Myocyte (in vitro differentiated cells): ENCODE measurements around the gene WWTR1. TPM values are rescaled to one million over a fixed set of nuclear protein-coding genes. Genes with fewer than 3 reads are reported as not detected.

ENCODE experiments used
- DNase-seq: peaks from one replicate; pipeline ENCODE4 v3.0.0-alpha.2; 2012; ENCODE audit warnings: low read depth
- total RNA-seq: library from RNA; depleted of rRNA; stranded (reverse); fragments of >200 nt; gene quantifications from 2 replicates; pipeline ENCODE4 v1.2.3, GENCODE V29; 2014

The WWTR1 gene
- total RNA-seq, 1 donor from 2014 or later, result 259 TPM

DNA sequence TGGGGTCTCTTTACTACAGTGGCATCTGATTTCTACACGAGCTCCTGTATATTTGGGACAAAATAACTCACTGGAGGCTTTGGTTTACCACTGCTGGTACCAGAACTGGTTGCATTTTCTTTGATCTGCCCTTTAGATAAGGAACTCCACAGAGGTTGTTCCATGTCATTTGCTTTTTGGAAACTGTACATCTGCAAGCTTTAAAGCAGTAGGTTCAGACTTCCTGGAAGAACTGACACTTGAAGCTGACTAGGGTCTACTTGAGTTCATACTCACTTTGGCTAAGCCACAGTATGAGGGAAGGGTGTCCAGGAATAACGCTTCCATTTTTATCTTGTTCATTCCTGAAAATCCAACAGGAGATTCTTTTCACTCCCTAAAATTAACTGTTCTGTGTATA lies 86.4 kb downstream of the WWTR1 start:
- DNase-seq, result peak; percentile 53

DNA sequence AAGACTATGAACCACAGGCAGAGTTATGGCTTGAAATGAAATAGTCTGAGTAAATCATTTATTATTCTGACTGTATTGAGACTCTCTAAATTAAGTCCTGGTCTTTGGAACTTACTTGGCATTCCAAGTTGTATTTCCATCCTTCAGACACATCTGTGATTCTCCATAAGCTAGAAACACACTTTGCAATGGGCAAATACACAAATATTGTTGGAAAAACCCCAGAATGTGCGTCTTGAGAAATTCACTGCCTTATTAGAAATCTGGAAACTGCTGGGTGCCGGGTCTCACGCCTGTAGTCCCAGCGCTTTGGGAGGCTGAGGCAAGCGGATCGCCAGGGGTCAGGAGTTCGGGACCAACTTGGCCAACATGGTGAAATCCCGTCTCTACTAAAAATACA lies 87.8 kb downstream of the WWTR1 start:
- DNase-seq, result no peak

DNA sequence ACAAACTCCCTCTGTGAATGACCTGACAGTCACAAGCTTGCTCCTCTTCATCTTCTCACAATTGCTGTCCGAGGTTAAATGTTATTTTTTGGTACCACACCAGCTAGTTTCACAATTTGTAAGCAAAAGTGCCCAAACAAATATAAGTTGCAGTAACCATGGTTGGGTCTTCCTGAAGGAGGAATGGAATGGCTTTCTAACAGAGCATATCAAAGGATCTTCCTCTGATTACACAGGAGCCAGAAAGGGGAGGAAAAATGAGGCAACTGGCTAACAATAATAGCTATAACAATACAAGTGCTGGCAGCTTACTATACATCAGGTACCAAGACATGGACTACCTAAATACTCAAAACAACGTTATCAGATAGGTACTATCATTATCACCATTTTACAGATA lies 90.4 kb downstream of the WWTR1 start:
- DNase-seq, result no peak

DNA sequence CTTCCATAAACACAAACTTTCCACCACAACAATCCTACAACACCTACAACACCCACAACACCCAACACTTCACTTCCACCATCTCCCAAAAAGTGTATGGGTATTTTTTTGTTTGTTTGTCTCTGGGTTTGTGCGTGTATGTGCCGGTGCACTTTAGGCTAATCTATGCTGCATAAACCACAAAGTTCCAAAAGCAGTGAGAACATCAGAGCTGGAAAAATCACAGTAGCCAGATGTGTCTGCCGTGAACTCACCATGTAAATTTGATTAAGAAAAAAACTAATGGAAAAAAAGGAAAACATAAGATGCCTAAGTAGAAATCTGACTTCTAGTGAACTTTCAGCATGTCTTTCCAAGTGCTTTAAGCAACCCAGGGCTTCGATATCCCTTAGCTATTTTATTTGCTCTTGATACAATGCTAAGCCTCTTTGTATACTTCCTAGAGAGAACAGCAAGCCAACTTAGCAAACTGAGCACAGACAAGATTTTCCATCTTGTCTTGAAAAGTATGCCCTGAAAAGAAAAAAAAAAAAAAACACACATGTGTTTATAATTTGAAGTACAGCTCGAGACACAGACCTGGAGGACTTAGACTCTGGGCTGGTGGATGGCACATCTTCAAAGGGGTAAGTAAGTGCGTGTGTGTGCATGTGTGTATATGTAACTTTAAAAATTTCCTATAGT lies 91.4 kb downstream of the WWTR1 start:
- no peak for DNase-seq

DNA sequence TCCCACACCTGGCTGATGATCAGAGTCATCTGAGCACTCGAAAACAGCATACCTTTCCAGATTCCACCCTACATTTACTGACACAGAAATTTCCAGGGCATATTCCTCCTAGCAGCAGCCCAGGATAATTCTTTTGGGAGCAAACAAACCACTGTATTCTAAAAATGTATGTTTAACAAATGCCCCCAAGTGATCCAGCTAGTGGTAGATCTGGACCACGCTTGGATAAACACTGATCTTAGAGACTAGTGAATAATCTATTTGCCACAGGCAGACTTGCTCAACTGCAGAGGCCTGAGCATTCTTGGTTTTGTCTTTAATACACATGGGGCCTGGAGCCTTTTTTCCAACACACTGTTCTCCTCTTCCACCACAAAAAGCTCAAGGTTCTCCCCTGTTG lies 93.7 kb downstream of the WWTR1 start:
- DNase-seq, result no peak

DNA sequence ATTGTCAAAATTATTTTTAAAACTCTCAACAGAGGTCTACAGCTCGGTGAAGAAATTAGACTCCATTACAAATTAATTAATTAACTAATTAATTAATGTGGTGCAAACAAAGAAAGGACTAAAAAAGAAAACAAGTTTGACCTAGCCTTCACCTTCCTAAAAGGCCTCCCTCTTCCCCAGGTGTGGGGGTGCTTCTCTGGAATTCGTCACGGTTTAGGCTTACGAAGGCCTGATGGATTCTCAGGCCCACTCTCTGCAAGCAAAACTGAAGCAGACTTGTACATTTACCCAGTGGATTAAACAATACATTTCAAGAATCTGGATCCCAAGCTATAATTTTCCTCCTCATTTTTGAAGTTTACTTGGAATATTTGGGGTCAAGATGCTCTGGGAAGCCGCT lies 94.7 kb downstream of the WWTR1 start:
- no peak for DNase-seq

DNA sequence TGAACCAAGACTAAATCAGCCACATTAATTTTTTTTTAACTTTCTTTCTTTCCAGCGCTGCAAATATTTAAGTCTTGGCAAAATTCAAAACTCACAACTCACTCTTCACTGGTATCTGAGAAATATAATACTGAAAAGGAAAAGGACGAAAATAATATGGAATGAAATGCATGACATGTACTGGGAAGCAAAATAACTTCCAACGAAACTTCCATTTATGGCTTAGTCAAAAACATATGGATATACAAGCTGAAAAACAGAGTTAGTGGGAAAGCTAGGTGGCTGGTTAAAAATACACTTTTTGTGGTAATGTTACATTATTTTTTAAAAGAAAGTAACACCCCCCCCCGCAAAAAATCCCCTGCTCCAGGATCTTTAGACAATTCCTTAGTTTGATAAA lies 97.2 kb downstream of the WWTR1 start:
- DNase-seq, result no peak

DNA sequence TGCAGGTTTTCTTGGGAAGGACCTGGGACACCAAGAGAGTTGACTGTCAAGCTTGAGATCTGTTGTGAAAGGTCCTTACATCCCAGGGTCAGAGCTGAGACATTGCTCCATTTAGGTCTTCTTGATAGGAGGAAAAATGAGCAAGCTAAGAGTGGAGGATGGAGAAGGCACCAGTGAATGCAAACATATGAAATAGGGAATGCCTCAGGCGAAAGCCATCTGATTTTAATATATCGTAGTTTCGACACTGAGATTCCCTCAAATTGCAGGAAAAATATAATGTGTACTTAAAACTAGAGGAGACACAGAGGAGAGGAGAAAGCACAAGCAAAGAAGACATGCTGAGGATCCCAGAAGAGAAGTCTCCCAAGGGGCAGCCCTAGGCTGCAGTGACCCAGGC lies 97.8 kb downstream of the WWTR1 start:
- no peak for DNase-seq

DNA sequence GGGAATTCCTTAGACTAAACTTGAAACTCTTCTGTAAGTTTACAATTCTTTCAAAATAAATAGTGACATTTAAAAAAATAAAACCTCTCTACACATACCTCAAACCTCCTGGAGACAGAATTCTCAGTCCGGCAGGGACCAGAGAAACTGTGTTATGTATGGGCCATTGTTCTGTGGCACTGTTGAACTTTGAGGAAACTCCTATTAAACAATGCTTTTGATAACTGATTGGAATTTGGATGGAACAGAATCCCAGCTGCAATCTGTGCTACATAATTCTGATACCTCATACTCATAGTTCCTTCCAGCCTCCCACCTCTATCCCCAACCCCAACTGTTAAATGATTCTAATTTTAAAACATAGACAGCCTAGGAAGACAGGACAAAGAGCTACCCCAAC lies 98.3 kb downstream of the WWTR1 start:
- DNase-seq, result no peak

DNA sequence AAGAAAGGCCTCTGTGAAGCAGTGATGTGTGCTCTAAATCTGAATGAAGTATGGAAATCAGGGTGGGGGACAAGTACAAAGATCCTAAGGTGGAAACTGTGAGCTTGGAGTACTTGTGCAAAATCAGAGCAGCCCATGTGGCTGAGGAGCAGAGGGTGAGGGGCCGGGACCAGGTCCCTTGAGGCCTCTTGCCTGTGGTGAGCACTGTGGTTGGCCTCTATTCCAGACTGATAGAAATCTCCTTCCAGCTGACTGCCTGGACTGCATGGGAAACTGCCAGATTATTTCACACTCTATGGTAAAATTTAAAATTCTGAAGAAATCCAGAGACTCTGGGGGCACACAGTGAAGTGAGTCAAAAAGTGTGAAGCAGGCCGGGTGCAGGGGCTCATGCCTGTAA lies 101.9 kb downstream of the WWTR1 start:
- peak; percentile 72 for DNase-seq

DNA sequence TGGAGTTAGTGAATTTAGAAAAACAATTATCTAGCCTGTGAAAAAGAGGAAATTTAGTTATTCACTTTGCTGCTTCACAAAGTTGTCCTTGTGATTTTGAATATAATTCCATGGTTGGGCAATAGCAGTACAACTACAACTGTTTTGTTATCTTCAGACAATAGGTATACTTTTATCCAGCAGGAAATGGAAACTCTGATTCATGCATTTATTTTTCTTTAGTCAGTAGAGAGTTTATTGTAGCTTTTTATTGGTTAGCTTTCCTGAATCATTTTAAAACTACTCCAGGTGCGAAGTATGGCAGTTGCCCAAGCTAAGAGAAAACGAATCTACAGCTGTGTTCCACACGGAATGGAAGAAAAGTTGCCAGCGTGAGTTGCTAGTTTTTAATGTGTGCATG lies 103.0 kb downstream of the WWTR1 start:
- no peak for DNase-seq

DNA sequence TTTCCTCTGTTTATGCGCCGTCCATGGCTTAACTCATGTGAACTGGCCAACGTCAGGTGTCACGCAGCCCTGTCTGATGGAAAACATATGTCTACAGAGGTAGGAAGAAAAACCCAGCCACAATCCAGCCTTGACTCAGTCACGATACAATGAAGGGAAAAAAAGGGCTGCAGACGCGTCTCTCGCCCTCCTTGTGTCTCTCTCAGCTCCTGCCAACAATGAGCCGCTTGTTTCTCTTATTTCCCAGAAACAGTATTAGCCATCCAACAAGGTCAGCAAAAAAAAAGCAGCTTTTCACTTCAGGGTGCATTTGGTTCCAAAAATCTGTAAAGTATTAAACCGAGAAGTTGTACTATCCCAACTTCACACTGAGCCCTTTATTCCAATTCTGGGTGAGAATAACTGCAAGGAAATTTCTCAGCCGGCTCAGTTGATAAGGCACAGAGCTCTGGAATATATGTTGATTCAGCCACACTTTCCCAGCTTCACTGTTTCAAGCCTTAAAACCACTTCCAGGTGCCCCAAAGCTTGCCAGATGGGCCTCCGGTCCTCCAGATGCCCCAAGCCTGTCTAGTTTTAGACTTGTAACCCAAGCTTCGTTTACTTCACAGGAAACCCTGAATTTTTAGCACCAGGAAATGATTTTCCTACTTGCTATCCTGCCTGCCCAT lies 103.9 kb downstream of the WWTR1 start:
- DNase-seq, result no peak

DNA sequence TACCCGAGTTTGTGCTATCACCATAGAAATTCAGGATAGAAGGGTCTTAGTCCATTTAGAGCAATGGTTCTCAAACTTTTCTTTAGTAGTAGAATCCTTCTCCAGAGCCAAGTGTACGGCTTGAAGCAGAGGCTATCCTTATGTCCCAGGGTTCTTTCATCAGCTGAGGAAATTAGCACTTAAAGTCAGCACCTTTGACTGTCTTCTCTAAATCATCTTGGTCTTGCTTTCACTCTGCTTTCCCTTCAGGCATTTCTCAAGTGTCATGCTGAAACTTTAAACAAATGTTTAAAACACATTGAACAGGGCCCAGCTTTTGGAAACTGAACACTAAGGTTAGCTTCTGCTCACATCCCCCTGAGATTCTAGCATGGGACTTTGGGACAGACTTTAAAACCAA lies 105.1 kb downstream of the WWTR1 start:
- DNase-seq, result no peak

DNA sequence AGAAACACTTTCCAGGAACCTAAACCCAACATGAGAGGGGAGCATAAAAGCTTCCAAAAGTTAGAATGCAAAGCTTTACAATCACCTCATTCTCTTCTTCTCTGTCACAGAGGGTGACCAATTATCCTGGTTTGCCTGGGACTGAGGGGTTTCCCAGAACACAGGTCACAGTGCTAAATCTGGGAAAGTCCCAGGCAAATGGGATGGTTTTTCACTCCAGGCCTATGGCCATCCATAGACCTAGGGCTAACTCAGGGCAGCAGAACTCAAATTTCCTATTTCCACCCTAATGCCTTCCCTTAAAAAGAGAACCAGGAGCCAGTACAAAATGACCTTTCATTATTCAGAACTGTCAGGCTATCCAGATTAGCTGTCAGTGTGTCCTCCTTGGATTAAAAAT lies 106.3 kb downstream of the WWTR1 start:
- no peak for DNase-seq

DNA sequence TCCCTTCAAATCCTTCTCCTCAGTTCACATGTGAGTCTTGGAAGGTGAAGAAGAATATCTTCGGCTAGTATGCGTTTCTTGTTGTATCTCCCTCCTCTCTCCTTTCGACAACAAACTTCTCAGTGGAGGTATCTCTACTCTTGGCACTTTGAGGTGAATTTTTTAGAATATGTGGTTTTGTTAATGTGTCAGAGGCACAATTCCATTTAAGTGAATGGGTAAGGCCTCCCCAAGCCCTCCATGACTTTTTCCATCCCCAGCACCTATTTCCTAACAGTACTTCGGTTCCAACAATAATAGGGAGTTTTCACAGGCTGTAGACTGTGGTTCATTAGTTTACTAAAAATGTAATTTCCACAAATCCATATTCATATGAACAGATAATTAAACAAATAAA lies 109.2 kb downstream of the WWTR1 start:
- DNase-seq, result no peak

DNA sequence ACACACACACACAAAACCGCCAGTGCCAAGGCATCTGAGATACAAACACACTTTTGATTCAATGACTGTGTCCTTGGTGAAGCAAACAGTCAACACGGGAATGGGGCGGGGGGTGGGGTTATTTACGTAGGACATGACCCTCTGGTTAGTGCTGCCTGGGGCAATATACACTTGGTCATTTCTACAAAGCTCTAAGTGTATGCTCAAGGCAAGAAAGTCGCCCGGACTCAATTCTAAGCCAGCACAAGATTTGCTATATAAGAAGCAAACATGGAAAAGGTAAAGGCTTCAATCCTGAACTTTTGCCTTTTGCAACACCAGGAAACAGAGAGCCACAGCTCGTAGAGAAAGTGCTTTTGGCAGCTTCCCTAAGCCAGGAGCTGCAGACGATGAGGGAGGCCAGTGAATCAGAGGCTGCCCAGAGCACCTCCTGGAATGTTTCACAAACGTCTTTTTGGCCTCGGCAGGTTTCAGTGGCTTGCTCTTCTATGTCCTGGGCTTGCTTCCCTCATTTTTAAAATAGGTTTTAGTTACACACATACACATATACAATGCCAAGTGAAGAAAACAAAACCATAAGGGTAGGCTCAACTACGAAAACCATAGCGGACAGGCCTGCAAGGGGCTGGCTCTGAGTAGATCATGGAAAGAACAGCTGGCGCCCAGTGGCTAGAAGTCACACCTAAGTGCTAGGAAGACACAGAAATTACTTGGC lies 109.7 kb downstream of the WWTR1 start:
- no peak for DNase-seq

DNA sequence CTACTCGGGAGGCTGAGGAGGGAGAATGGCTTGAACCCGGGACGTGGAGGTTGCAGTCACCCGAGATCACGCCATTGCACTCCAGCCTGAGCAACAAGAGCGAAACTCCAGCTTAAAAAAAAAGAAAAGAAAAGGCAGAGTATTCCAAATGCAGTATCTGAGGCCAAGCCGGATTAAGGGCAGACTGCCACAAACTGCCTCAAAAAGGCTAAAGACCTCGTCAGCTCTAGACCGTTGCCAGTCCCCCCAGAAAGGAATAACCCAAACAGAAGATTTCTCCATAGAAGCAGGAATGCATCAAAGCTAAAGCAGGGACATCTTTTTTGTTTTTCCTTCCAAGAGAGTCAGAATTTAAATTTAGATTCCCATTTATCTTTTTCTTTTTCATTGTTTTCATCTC lies 110.4 kb downstream of the WWTR1 start:
- no peak for DNase-seq

DNA sequence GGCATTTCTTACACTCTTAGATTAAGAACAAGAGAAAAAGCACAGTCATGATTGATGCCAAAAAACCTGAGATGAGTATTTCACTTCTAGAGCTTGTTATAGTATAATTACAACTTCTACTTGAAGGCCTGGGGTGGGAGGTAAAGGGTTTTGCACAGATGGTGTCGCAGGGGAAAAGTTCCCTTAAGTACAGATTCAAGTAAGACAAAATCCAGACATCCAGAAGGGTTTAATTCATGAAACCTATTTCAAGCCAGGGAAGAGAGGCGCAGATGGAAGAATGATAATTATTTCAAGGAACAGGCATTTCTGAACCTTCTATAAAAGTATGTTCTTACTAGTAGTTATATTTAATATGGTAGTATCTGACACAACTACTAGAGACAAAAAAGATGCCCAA lies 112.8 kb downstream of the WWTR1 start:
- no peak for DNase-seq

DNA sequence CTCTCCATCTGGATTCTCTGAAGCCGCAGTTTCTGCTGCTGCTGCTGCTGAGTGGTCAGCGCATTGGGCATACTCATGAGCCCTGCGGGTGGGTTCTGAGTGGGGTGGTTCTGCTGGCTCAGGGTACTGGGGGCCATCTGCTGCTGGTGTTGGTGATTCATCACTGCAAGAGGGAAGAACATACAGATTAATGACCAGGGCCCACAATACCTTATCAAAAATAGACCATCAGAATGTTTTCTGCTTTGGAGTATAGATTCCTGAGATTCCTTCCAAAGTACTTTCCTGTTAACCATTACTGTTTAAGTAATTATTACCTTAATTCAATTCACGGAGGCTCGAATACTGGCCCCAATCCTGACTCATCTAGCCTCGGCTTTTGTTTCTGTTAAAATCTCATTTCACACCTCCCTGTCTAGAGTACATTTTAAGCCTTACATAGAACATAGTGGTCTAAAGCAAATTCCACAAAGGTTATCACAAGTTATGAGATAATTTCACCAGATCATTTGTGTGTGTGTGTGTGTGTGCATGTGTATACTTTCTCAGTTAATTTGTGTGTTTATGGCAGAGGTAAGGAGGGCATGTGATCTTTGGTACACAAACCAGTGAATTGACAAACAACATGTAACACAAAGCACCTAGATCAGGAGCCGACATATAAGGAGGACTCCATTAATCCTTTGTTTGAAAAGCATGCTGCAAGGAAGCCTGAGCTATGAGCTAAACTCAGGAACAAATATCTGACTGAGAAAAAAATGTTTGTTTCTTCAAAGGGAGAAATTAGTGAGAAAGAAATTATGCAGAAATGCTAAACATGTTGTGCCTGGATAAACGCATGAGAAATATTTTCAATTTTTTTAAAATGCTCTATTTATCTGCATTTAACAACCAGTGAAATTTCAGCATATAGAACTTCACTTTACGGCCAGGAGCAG lies 115.2 kb downstream of the WWTR1 start:
- DNase-seq, result no peak

DNA sequence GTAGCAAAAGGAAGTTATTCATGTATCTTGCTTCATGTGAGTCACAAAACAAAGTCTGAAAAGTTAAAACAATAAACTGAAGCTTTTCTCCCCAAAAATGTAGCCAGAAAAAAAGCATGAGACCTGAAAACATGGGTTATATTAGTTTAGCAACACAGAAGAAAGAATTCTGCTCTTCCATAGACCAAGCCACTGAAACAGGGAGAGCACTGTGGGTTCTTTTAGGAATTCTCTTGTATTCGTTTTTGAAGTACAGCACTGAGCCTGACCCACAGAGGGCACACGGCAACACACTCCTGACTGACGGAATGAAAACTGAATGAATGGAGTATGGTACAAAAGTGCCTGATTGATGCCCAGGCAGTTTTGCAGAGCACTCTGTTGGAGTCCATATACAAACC lies 116.7 kb downstream of the WWTR1 start:
- DNase-seq, result no peak

DNA sequence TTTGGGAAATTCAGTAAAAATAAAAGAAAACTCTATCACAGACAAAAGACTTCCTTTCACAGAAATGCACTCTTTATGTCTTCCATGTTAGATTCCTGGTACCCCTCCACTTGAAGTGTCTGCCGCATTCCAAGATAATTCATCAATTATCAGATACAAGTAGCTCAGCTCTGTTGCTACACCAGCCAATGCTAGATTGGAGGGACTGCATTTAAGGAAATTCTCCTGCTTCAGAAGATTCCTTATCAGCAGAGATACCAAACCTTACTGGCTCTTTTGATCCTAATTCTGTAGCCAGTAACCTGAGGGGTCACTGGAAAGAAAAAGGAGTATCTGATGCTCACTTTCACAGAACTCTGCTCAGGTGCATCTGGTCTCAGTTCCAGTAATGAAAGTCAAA lies 119.5 kb downstream of the WWTR1 start:
- no peak for DNase-seq

DNA sequence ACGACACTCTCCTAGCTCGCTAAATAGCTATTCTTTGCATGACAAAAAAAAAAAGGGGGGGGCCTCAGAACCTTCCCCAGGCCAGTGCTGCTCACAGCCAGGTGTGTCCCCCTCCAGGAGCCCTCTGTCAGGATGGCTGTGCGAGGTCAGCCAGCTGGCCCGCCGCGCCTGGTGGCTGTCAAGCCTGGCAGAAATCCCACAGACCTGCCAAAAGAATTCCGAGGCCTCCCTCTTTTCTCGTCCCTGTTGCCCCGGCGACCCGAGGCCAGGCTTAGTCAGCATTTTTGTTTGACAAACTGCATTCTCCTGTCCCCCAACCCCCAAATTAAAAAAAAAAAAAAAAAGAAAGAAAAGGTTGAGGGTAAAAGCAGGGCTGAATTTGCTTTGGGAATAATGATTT lies 121.4 kb downstream of the WWTR1 start:
- DNase-seq, result peak; percentile 80
